DOHH2 (cell line): ENCODE data around the gene MMP24OS.

Experiments
- H3F3A ChIP-seq: fragments of 200-600 bp; sonication (generic), shearing (Covaris generic); 2 replicates; pipeline ENCODE4 v1.6.0; 2016; ENCODE audit warnings: antibody characterized with exemption, mild to moderate bottlenecking; ENCODE audit not compliant: control insufficient read depth, insufficient read depth
- H3K27ac ChIP-seq: fragments of 200-600 bp; sonication (generic); 2 replicates; pipeline ENCODE4 v1.5.1; 2014; ENCODE audit warnings: low read depth, mild to moderate bottlenecking, low read length, moderate library complexity
- H3K27me3 ChIP-seq: fragments of 200-600 bp; sonication (generic); 2 replicates; pipeline ENCODE4 v1.6.1; 2014; ENCODE audit warnings: mild to moderate bottlenecking, low read length, mixed read lengths; ENCODE audit not compliant: control insufficient read depth
- H3K36me3 ChIP-seq: fragments of 200-600 bp; sonication (generic); 2 replicates; pipeline ENCODE4 v1.6.1; 2014; ENCODE audit warnings: mild to moderate bottlenecking, low read length, moderate library complexity, mixed read lengths; ENCODE audit not compliant: control insufficient read depth
- H3K4me1 ChIP-seq: fragments of 200-600 bp; sonication (generic); 2 replicates; pipeline ENCODE4 v1.6.1; 2014; ENCODE audit warnings: mild to moderate bottlenecking, low read length, mixed read lengths; ENCODE audit not compliant: control insufficient read depth
- H3K4me2 ChIP-seq: fragments of 200-600 bp; sonication (generic); 2 replicates; pipeline ENCODE4 v1.6.0; 2014; ENCODE audit warnings: mild to moderate bottlenecking, low read length, moderate library complexity
- H3K4me3 ChIP-seq: fragments of 200-600 bp; sonication (generic); 2 replicates; pipeline ENCODE4 v1.5.1; 2014; ENCODE audit warnings: mild to moderate bottlenecking, low read length, mixed read lengths
- H3K79me2 ChIP-seq: fragments of 200-600 bp; sonication (generic); 2 replicates; pipeline ENCODE4 v1.6.1; 2014; ENCODE audit warnings: mild to moderate bottlenecking, low read length, mixed read lengths; ENCODE audit not compliant: control insufficient read depth
- H3K9me2 ChIP-seq: fragments of 200-600 bp; sonication (generic); replicated peaks from 2 replicates; pipeline ENCODE4 v1.6.1; 2014; ENCODE audit warnings: mild to moderate bottlenecking, low read length, mixed read lengths; ENCODE audit not compliant: control insufficient read depth
- H3K9me3 ChIP-seq: fragments of 200-600 bp; sonication (generic); 2 replicates; pipeline ENCODE4 v1.6.1; 2014; ENCODE audit warnings: antibody characterized with exemption, low read length, mixed read lengths; ENCODE audit not compliant: control insufficient read depth, insufficient read depth
- H4K20me1 ChIP-seq: fragments of 200-600 bp; sonication (generic); 2 replicates; pipeline ENCODE4 v1.6.0; 2014; ENCODE audit warnings: low read depth, mild to moderate bottlenecking, antibody characterized with exemption, low read length, moderate library complexity; ENCODE audit not compliant: control insufficient read depth, insufficient read depth
- CTCF ChIP-seq: fragments of 200-600 bp; sonication (generic); IDR thresholded peaks from one replicate; pipeline ENCODE4 v1.5.1; 2014; ENCODE audit warnings: antibody characterized with exemption, mild to moderate bottlenecking, low read depth, low read length; ENCODE audit not compliant: poor library complexity, severe bottlenecking
- EZH2phosphoT487 ChIP-seq: fragments of 200-600 bp; sonication (generic); IDR thresholded peaks from 2 replicates; pipeline ENCODE4 v1.6.1; 2017; ENCODE audit warnings: borderline replicate concordance, mild to moderate bottlenecking, antibody characterized with exemption, low read length, moderate library complexity, mixed read lengths

MMP24OS gene

GRCh38 chr20:35307666-35308653, 30.0 kb upstream of the MMP24OS start:
- H3K79me2 ChIP-seq: no peaks in the 10 kb centered on the region
- no peaks in the 10 kb centered on the region for H3K27me3 ChIP-seq
- no peak overlapping the region for H3K27ac ChIP-seq
- no peak for TF ChIP-seq EZH2phosphoT487
- TF ChIP-seq CTCF: no peak
- no peak overlapping the region for H3K4me2 ChIP-seq
- peaks cover 7% of the 10 kb centered on the region; the same call in 1 of the 2 replicates for H3K4me1 ChIP-seq
- H4K20me1 ChIP-seq: no peaks in the 10 kb centered on the region
- H3K36me3 ChIP-seq: peaks cover 8% of the 10 kb centered on the region; the same call in 1 of the 2 replicates
- no peaks in the 10 kb centered on the region for H3K9me3 ChIP-seq
- no peaks in the 10 kb centered on the region for H3K9me2 ChIP-seq
- no peaks in the 10 kb centered on the region for H3F3A ChIP-seq
- H3K4me3 ChIP-seq: no peak overlapping the region

DNA sequence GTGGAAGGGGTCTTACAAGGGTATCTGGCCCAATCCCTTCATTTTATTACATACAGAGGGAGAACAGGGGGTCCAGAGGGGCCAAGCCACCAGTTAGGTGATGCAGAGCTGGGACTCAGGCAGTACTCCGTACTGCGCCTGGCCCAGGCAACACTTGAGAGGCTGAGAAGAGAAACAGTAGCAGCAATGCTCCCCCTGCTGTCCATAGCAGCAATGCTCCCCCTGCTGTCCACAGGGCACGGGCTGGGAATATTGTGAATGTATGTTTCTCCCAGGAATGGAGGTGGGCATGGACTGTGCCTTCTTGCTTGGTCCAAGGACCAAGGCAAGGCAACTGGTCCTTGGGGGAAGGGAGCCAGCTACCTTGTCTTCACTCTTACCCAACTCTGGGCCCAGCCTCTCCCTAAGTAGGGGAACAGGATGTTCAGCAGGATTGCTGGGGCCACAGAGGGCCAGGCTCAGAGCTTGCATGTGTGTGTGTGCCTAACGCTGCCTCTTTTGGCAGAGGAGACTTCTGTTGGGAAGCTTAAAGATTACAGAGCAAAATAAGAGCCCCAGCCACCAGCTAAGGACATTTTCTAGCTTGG, 29.1 kb upstream of the MMP24OS start:
- Histone ChIP-seq H3K4me3 (no peak overlapping the region), H3K4me1 (peaks cover 7% of the 10 kb centered on the region; the same call in 1 of the 2 replicates), H3K4me2 (no peak overlapping the region), H3F3A (no peaks in the 10 kb centered on the region), H3K9me3 (no peaks in the 10 kb centered on the region), H3K9me2 (no peaks in the 10 kb centered on the region), H3K36me3 (peaks cover 4% of the 10 kb centered on the region; the same call in 1 of the 2 replicates), H3K27me3 (no peaks in the 10 kb centered on the region), H4K20me1 (no peaks in the 10 kb centered on the region), H3K79me2 (no peaks in the 10 kb centered on the region), H3K27ac (no peak overlapping the region)
- TF ChIP-seq EZH2phosphoT487 (no peak), CTCF (peak; percentile 83)

- H3F3A ChIP-seq: no peaks in the 10 kb centered on the region
- TF ChIP-seq EZH2phosphoT487 (no peak), CTCF (no peak)
- no peak overlapping the region for H3K4me2 ChIP-seq
- no peaks in the 10 kb centered on the region for H3K27me3 ChIP-seq
- H4K20me1 ChIP-seq: no peaks in the 10 kb centered on the region
- H3K36me3 ChIP-seq: peaks cover 4% of the 10 kb centered on the region; the same call in 1 of the 2 replicates
- H3K9me3 ChIP-seq: no peaks in the 10 kb centered on the region
- H3K9me2 ChIP-seq: no peaks in the 10 kb centered on the region
- no peak overlapping the region for H3K27ac ChIP-seq
- H3K79me2 ChIP-seq: no peaks in the 10 kb centered on the region
- peaks cover 7% of the 10 kb centered on the region; the same call in 1 of the 2 replicates for H3K4me1 ChIP-seq
- H3K4me3 ChIP-seq: no peak overlapping the region
These were observed 28.0 kb upstream of the MMP24OS start for GRCh38 chr20:35305682-35306556.
